ENCODE results near the gene CXCR6.

DNA sequence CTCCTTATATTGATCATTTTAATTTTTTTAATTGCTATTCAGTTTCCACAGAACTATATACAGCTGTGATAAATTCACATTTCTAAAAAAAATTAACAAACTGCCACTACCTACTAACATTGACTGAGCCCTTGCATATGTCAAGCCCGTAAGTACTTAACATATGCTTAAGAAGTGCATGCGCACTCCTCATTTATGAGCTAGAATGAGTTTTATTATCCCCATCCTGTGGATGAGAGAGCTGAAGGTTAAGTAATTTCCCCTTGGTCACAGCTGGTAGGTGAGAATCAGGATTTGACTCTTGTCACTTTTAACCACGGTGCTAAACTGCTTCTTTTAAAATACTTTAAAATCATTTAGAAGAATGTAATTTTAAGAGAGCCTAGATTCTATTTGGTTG is 25.9 kb downstream of the CXCR6 start:
- TF ChIP-seq EZH2phosphoT487 (IDR thresholded peaks at IDR 0.05; ENCODE audit: insufficient read depth, low read depth), result no peak
- no peak for TF ChIP-seq EZH2 (IDR thresholded peaks at IDR 0.05; ENCODE audit: insufficient read depth, poor library complexity, severe bottlenecking)

All from GM23248 (cell line).